Psoas muscle (tissue), 8 donors: ENCODE results near the gene SRL. TPM values are rescaled to one million over a fixed set of nuclear protein-coding genes. Genes with fewer than 3 reads are reported as not detected.
A peak's percentile ranks its signal among the peaks of the same experiment; 100 is the strongest.

Experiments used
- ATAC-seq, 4 donors: fragments of 200-7000 bp; cut with Tn5 transposase; one replicate each; pipeline ENCODE4 v1.9.1; 2020; ENCODE audit warnings: moderate library complexity in 3 of 4, mild to moderate bottlenecking in 2 of 4
- DNase-seq, 2 donors: peaks; one replicate each; pipeline ENCODE4 v3.0.0-alpha.2; 2020
- H3K27ac ChIP-seq: fragments of 200-600 bp; one replicate; pipeline ENCODE4 v1.8.0; 2022
- H3K27me3 ChIP-seq, 3 donors: fragments of 200-600 bp in 1 of 3; one replicate each; pipeline versions ENCODE4 v1.6.1 to v1.8.0; 2013 to 2022; ENCODE audit warnings: low read length in 2 of 3, mild to moderate bottlenecking in 2 of 3, moderate library complexity in 1 of 3; ENCODE audit not compliant: insufficient read depth in 3 of 3
- H3K36me3 ChIP-seq, 2 donors: fragments of 200-600 bp in 1 of 2; one replicate each; pipeline versions ENCODE4 v1.6.1 to v1.8.0; 2013 to 2022; ENCODE audit warnings: low read depth in 1 of 2, mild to moderate bottlenecking in 1 of 2, moderate library complexity in 1 of 2; ENCODE audit not compliant: insufficient read depth in 1 of 2
- H3K4me1 ChIP-seq: fragments of 200-600 bp; one replicate; pipeline ENCODE4 v1.8.0; 2022
- H3K4me3 ChIP-seq: fragments of 200-600 bp; one replicate; pipeline ENCODE4 v1.8.0; 2022; ENCODE audit warnings: mild to moderate bottlenecking
- H3K9me3 ChIP-seq: fragments of 200-600 bp; one replicate; pipeline ENCODE4 v1.8.0; 2022
- CTCF ChIP-seq: fragments of 200-600 bp; IDR thresholded peaks from one replicate; pipeline ENCODE4 v1.8.0; 2022; ENCODE audit warnings: antibody characterized with exemption
- WGBS, 3 donors: extraction: QIAGEN DNeasy Blood & Tissue Kit; methylation state at CpG; one replicate each; pipeline versions ENCODE4 v1.1.6 to v1.1.7; 2013; 5-methylcytosine and 5-hydroxymethylcytosine counted together
- intact Hi-C, 2 donors: fragments of 100-400 bp; cut with DNase I; formaldehyde crosslinking; loops; one replicate each; pipeline versions ENCODE4 v1.11.0 to v1.14.2; 2022
- long read RNA-seq, 2 donors: library from polyadenylated mRNA; unstranded; transcript quantifications; one replicate each; pipeline ENCODE4 v2.0.0, GENCODE V29; 2021
- polyA plus RNA-seq, 3 donors: library from polyadenylated mRNA; stranded (reverse); fragments of 200-250 nt; gene quantifications; one replicate each; pipeline ENCODE4 v1.2.3, GENCODE V29; 2013
- total RNA-seq, 4 donors: library from RNA; stranded (reverse); fragmentation: NEBNext Ultra II Directional in 2 of 4; extraction: Animal tissue kit (Norgen Biotek cat#: 25700) in 2 of 4; gene quantifications; one replicate each; pipeline versions ENCODE4 v1.2.1 to v1.2.4, GENCODE V29; 2021 to 2023
- donor health status: healthy with polysubstance abuse.
- donor health status: DM: no; HTN: no; CAD: no; lungs with moderate emphysema.
- donor health status: Bipolar disorder and iron deficiency.
- donor health status: healthy.
- donor health status: DM: yes; HTN: yes; CAD: no.
- donor health status: DM: no; HTN: no; CAD: no.
- donor health status: DM: no; HTN: no; CAD: no.
- donor health status: DM: yes; HTN: yes; CAD: no.

The SRL gene
- total RNA-seq, result 100 to 1,000 TPM; 305 to 552 (median 476) TPM
- polyA plus RNA-seq, result 100 to 1,000 TPM; 196 to 276 (median 206) TPM
- long read RNA-seq, donor 1, full-length matches to known transcripts, result 411 of 591 reads
- long read RNA-seq, donor 1, partial matches to known transcripts, result 13 of 591 reads
- long read RNA-seq, donor 1, other reads (novel, unspliced or antisense), result 167 of 591 reads
- long read RNA-seq, donor 2, full-length matches to known transcripts, result 830 of 1,338 reads
- long read RNA-seq, donor 2, partial matches to known transcripts, result 70 of 1,338 reads
- long read RNA-seq, donor 2, other reads (novel, unspliced or antisense), result 438 of 1,338 reads

- Histone ChIP-seq H3K27me3 (no peaks in the 10 kb centered on the region), H3K4me3 (peak within 1 kb of the TSS; percentile 73), H3K36me3 (no peaks in the 10 kb centered on the region), H3K9me3 (no peaks in the 10 kb centered on the region), H3K4me1 (peaks cover 23% of the 10 kb centered on the region), H3K27ac (peak within 1 kb of the TSS; percentile 94)
- ATAC-seq (peak; percentile 57 to 70 (median 64)), DNase-seq (peak; percentile 43 to 82)
- intact Hi-C loops, result loop anchor here in 1 of 2 donors (5.0 kb wide), 1 partner anchor 35 kb away; no protein-coding TSS in a partner anchor
- TF ChIP-seq CTCF, result no peak
- 24 to 30% (median 27%) methylated on average over 12 of the region's 12 CpGs for whole genome bisulfite sequencing, 3 donors
These were observed at the start of gene SRL for GRCh38 chr16:4241928-4242283. Gene SRL, minus strand, starts transcription at chr16:4242080. Its CDS starts 13 bp downstream, at chr16:4242067.

DNA sequence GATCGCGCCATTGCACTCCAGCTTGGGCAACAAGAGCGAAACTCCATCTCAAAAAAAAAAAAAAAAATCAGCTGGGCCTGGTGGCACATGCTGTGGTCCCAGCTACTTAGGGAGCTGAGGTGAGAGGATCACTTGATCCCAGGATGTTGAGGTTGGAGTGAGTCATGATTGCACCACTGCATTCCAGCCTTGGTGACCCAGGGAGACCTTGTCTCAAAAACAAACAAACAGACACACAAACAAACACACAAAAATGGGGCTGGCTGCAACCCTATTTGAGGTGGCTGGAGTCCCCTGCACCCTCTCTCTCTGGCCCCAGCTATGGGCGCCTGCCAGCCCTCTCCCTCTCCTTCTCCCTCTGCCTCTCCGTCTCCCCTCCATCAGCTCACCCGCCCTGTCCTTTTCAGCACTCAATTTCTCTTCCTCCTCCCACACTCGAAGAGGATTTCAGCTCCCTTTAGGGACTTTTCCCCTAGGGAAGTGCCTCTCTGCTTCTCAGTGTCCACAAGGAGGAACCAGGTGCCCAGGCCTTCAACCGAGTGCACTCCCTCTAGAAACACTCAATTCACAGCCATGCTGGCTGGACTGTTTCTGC lies 48.5 kb upstream of the SRL start:
- no peaks in the 10 kb centered on the region for H3K9me3 ChIP-seq
- DNase-seq, result peak in 1 of 2 donors; percentile 69
- intact Hi-C loops, result loop anchor here in 1 of 2 donors (10.0 kb wide), 1 partner anchor 114 kb away; no protein-coding TSS in a partner anchor
- peak overlapping the region; percentile 72 for H3K27ac ChIP-seq
- TF ChIP-seq CTCF, result no peak
- WGBS, 3 donors, result 70 to 80% (median 77%) methylated on average over 7 to 8 of the region's 8 CpGs
- no peak overlapping the region for H3K4me3 ChIP-seq
- ATAC-seq, result peak; percentile 77 to 80 (median 79)
- H3K36me3 ChIP-seq, result no peaks in the 10 kb centered on the region
- peaks cover 57% of the 10 kb centered on the region for H3K4me1 ChIP-seq
- H3K27me3 ChIP-seq, result no peaks in the 10 kb centered on the region

DNA sequence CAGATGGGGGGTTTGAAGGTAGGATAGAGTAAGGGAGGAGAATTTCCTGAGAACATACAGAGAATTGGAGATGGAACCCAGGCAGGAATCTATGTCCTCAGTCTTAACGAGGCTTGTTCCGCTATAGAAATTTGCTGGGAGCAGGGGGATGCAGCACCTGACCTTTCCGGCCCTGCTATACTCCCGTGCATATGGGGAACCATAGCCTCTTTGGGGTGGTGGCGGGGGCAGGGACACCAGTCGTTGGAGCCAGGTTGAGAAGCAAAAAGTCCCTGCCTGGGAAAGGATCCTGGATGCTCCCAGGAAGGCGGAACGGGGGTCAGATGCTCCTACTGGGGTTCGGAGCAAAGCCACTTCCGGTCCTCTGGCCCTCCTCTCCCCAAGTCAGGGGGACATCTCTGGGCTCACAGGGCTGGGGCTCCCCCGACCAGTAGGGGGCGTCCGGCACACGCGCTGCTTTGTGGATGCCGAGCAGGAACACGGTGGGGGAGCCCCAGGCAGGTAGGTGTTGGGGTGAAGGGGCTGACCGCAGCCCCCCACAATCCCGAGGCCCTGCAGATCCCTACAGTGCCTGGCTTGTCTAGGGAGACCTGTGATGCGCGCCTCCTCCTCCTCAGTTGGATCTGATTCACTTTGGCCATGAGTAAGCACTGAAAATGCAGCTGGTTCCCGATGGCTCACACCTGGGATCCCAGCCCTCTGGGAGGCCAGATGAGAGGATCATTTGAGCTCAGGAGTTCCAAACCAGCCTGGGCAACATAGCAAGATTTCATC lies 46.5 kb upstream of the SRL start:
- H3K36me3 ChIP-seq, result no peaks in the 10 kb centered on the region
- no peaks in the 10 kb centered on the region for H3K9me3 ChIP-seq
- peaks cover 0 to 5% (median 0%) of the 10 kb centered on the region in 3 donors for H3K27me3 ChIP-seq
- DNase-seq (peak; percentile 78 to 88), ATAC-seq (peak; percentile 59 to 75 (median 67))
- WGBS, 3 donors, result 11 to 18% (median 13%) methylated on average over 22 of the region's 22 CpGs
- H3K4me1 ChIP-seq, result peaks cover 45% of the 10 kb centered on the region
- H3K27ac ChIP-seq, result no peak overlapping the region
- peak overlapping the region; percentile 15 for H3K4me3 ChIP-seq
- intact Hi-C loops, result loop anchor here (2.0 to 10.0 kb wide), 2 partner anchors 40 to 116 kb away; no protein-coding TSS in a partner anchor
- peak; percentile 91 for TF ChIP-seq CTCF

- Histone ChIP-seq H3K4me3 (no peak overlapping the region), H3K27ac (no peak overlapping the region), H3K4me1 (peaks cover 17% of the 10 kb centered on the region), H3K36me3 (no peaks in the 10 kb centered on the region), H3K27me3 (peaks cover 0 to 5% (median 0%) of the 10 kb centered on the region in 3 donors), H3K9me3 (no peaks in the 10 kb centered on the region)
- ATAC-seq (peak in 1 of 4 donors; percentile 38), DNase-seq (no peak)
- no peak for TF ChIP-seq CTCF
- intact Hi-C loops, result loop anchor here in 1 of 2 donors (10.0 kb wide), 1 partner anchor 120 kb away; no protein-coding TSS in a partner anchor
- 68 to 76% (median 71%) methylated on average over 10 of the region's 10 CpGs for WGBS, 3 donors
These were observed 43.3 kb upstream of the SRL start for GRCh38 chr16:4285167-4285566.
